Chondrocyte (in vitro differentiated cells): ENCODE results near the gene FRMD1. TPM values are rescaled to one million over a fixed set of nuclear protein-coding genes. Genes with fewer than 3 reads are reported as not detected.

ENCODE experiments used
- DNase-seq: peaks from one replicate; pipeline ENCODE4 v3.0.0; 2021; ENCODE audit warnings: mixed read lengths, low spot score
- H3K27ac Mint-ChIP-seq: one replicate; pipeline ENCODE4 v1.8.0; 2021; ENCODE audit warnings: mild to moderate bottlenecking, moderate library complexity, mixed read lengths; ENCODE audit not compliant: unreplicated experiment
- H3K27me3 Mint-ChIP-seq: 2 replicates; pipeline ENCODE4 v1.8.0; 2021; ENCODE audit warnings: low read depth, mixed read lengths
- H3K36me3 Mint-ChIP-seq: 2 replicates; pipeline ENCODE4 v1.8.0; 2021; ENCODE audit warnings: low read depth, mixed read lengths
- H3K4me1 Mint-ChIP-seq: 2 replicates; pipeline ENCODE4 v1.8.0; 2021; ENCODE audit warnings: low read depth, mild to moderate bottlenecking, mixed read lengths
- H3K4me3 Mint-ChIP-seq: one replicate; pipeline ENCODE4 v1.8.0; 2021; ENCODE audit warnings: mild to moderate bottlenecking, moderate library complexity, mixed read lengths; ENCODE audit not compliant: unreplicated experiment
- H3K9me3 Mint-ChIP-seq: 2 replicates; pipeline ENCODE4 v1.8.0; 2021; ENCODE audit warnings: low read depth, mixed read lengths
- long read RNA-seq: library from polyadenylated mRNA; stranded (forward); transcript quantifications from one replicate; pipeline ENCODE4 v2.0.0, GENCODE V29; 2021
- total RNA-seq: library from RNA; stranded (reverse); gene quantifications from 3 replicates; pipeline ENCODE4 v1.2.1, GENCODE V29; 2021
- TF ChIP-seq, protein P1 (sequence below): fragments of 200-600 bp; sonication (generic); IDR thresholded peaks from 2 replicates; pipeline ENCODE4 v1.5.0; 2021; ENCODE audit warnings: antibody characterized with exemption, mild to moderate bottlenecking, moderate library complexity

FRMD1 gene
- total RNA-seq = 0.20 to 0.28 TPM in 2 of 3 replicates, not detected in the other
- long read RNA-seq = 0 reads

DNA sequence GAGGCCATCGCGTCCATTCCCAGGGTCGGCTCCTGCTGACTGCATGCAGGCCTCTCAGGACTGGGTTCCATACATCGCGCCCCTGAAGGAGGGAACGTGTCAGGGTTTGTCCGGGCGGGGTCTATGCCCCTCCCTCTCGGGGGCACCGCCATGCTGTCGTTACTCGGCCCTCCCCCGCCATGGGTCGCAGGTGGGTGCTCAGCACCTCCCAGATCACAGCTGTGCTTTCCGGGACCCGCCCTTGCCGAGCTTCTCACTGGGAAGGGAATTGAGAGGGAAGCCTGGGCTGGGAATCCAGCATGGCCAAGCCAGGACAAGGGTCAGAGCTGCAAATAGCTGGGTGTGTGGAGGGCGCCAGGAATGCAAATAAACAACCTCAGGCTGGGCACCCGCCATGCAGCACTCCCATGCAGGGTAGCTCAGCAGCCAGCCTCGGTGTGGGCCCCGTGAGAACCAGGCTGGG, at the start of gene FRMD1:
Gene FRMD1, minus strand, starts transcription at position 270 of the 463 bp plus-strand sequence. Its CDS starts 118 bp downstream, at position 152.
- Mint-ChIP-seq H3K27me3 (peaks cover 22% of the 10 kb centered on the region), H3K36me3 (no peaks in the 10 kb centered on the region), H3K4me1 (peaks cover 14% of the 10 kb centered on the region), H3K4me3 (no peak within 1 kb of the TSS), H3K9me3 (no peaks in the 10 kb centered on the region), H3K27ac (no peak within 1 kb of the TSS)
- DNase-seq = no peak
- TF ChIP-seq, protein P1, sequence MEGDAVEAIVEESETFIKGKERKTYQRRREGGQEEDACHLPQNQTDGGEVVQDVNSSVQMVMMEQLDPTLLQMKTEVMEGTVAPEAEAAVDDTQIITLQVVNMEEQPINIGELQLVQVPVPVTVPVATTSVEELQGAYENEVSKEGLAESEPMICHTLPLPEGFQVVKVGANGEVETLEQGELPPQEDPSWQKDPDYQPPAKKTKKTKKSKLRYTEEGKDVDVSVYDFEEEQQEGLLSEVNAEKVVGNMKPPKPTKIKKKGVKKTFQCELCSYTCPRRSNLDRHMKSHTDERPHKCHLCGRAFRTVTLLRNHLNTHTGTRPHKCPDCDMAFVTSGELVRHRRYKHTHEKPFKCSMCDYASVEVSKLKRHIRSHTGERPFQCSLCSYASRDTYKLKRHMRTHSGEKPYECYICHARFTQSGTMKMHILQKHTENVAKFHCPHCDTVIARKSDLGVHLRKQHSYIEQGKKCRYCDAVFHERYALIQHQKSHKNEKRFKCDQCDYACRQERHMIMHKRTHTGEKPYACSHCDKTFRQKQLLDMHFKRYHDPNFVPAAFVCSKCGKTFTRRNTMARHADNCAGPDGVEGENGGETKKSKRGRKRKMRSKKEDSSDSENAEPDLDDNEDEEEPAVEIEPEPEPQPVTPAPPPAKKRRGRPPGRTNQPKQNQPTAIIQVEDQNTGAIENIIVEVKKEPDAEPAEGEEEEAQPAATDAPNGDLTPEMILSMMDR = no peak

- Mint-ChIP-seq H3K27ac (no peak overlapping the region), H3K9me3 (no peaks in the 10 kb centered on the region), H3K27me3 (peaks cover 17% of the 10 kb centered on the region), H3K36me3 (no peaks in the 10 kb centered on the region), H3K4me3 (no peak overlapping the region), H3K4me1 (peaks cover 9% of the 10 kb centered on the region)
- TF ChIP-seq, protein P1 = no peak
- DNase-seq = no peak
Measured at GRCh38 chr6:168128006-168128630, 49.1 kb upstream of the FRMD1 start.

DNA sequence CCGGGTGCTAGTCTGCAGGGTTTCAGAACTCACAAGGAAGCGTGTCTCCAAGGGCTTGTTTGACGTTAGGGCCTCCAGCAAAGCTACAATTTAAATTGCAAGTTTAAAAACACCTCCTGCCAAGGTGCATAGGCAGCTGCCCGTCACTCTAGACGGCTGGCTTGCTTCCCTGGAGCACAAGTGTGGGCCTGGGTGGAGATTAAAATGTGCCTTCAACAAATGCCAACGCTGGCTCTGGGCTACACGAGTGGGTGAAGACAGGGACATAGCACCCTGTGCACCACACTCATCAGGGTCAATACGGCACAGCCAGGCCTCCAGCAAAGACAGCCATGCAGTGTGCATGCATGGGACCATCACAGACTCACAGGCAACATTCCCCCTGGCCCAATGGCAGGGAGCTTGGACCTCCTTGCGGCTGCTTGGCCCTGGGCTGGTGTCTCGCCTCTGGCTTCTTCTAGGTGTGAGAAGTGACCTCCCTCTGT, 48.4 kb upstream of the FRMD1 start:
- DNase-seq = no peak

GRCh38 chr6:168126566-168127383, 47.8 kb upstream of the FRMD1 start:
- Mint-ChIP-seq H3K27me3 (peaks cover 17% of the 10 kb centered on the region), H3K4me3 (no peak overlapping the region), H3K4me1 (no peaks in the 10 kb centered on the region), H3K36me3 (no peaks in the 10 kb centered on the region), H3K9me3 (peaks cover 3% of the 10 kb centered on the region), H3K27ac (no peak overlapping the region)
- TF ChIP-seq, protein P1 = no peak
- no peak for DNase-seq

More for the DNA sequence above, 48.4 kb upstream of the FRMD1 start:
- H3K4me1 Mint-ChIP-seq = peaks cover 2% of the 10 kb centered on the region
- peaks cover 3% of the 10 kb centered on the region for H3K9me3 Mint-ChIP-seq
- TF ChIP-seq, protein P1 = no peak
- H3K27me3 Mint-ChIP-seq = peaks cover 17% of the 10 kb centered on the region
- no peak overlapping the region for H3K27ac Mint-ChIP-seq
- no peaks in the 10 kb centered on the region for H3K36me3 Mint-ChIP-seq
- H3K4me3 Mint-ChIP-seq = no peak overlapping the region

DNA sequence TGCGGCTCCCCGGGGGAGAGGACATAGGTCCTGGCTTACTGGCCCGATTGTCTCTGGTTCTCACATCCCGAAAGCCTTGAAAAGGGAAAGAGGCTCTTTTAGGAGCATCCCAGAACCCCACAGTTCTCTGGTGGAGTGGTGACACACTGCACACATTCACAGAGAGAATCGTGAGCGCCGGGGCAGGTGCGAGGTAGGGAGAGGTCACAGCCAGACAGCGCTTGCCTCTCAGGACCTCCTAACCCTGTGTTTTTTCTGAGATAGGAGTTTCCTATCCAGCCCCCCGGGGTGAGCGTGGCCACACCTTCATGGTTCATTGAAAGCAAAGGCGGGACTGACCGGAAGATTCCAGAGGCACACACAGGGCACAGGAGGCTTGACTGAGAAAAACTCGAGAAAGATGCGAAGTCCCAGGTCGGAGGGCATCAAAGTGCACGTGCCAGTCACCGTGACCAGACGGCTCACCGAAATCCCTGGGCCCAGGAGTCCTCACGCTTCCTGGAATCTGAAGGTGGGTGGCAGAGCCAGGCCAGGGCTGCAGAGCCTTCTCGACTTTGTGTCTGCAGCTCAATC, 46.5 kb upstream of the FRMD1 start:
- TF ChIP-seq, protein P1 = no peak
- H3K4me3 Mint-ChIP-seq = no peak overlapping the region
- no peak for DNase-seq
- no peaks in the 10 kb centered on the region for H3K36me3 Mint-ChIP-seq
- peaks cover 13% of the 10 kb centered on the region for H3K27me3 Mint-ChIP-seq
- peaks cover 3% of the 10 kb centered on the region for H3K9me3 Mint-ChIP-seq
- H3K27ac Mint-ChIP-seq = no peak overlapping the region
- no peaks in the 10 kb centered on the region for H3K4me1 Mint-ChIP-seq
